NB4 (cell line): ENCODE data around the gene RTKN.

Experiments
- CTCF ChIP-seq: IDR thresholded peaks from one replicate; pipeline ENCODE4 v1.5.1; 2012; ENCODE audit warnings: low read depth, low read length
- POLR2A ChIP-seq: IDR thresholded peaks from 2 replicates; pipeline ENCODE4 v1.6.1; 2011; ENCODE audit warnings: mild to moderate bottlenecking; ENCODE audit not compliant: insufficient read length; ENCODE audit errors: extremely low read depth

- TF ChIP-seq CTCF: no peak
- peak; percentile 87 for TF ChIP-seq POLR2A
Measured at GRCh38 chr2:74472086-74472944, 30.6 kb upstream of the RTKN start, which contains the start of gene MRPL53.
